NT2/D1 (cell line): ENCODE measurements around the gene GOLPH3.

Experiments used
- SUZ12 ChIP-seq: IDR thresholded peaks from 2 replicates; pipeline ENCODE4 v1.6.1; 2011; ENCODE audit not compliant: insufficient read length, insufficient read depth; ENCODE audit errors: extremely low read depth
- YY1 ChIP-seq: IDR thresholded peaks from 2 replicates; pipeline ENCODE4 v1.6.1; 2011; ENCODE audit not compliant: insufficient read length, insufficient read depth
- ZNF274 ChIP-seq: IDR thresholded peaks from 2 replicates; pipeline ENCODE4 v1.6.1; 2011; ENCODE audit warnings: mild to moderate bottlenecking, low read depth, low read length

DNA sequence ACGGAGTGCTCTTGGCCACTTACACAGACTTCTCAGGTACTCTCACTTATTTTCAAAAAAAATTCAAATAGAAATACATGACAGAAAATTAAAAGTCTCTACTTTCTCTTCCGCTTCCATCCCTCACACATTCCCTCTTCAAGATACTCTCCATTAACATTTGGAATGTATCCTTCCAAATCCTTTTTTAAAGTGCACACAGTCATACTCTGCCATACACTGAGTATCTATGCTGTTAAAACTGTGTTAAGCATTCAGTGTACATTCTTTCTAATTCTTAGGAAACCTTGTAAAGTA lies 15.5 kb downstream of the GOLPH3 start:
- no peak for TF ChIP-seq YY1
- no peak for TF ChIP-seq SUZ12
- no peak for TF ChIP-seq ZNF274
